ENCODE data around the gene PECR. TPM values are rescaled to one million over a fixed set of nuclear protein-coding genes. Genes with fewer than 3 reads are reported as not detected.

The PECR gene
- total RNA-seq, 2 experiments from 2014 or later, result 21.6 to 31.9 TPM

DNA sequence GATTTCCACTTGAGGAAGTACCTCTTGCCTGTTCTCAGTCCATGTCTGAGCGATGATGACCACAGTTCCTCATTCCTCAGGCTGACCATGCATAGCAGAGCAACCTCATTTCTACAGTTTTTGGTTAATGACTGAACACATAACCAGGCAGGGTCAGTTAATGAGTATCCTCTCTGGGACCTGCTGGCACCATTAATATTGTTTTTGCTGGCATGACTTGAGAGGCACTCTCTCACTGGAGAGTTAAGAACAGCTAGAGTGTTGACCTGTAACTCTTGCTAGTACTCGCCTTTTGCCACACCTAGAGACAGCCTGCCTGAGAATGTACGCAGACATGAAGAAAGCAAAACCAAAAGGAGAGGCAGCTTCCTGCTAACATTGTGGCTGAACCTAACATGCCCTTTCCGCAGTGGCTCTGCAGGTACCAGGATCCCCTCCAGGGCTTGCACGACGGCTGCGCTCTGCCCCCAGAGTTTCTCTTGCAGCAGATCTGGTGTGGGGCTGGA lies 23.9 kb downstream of the PECR start:
- Mint-ChIP-seq H3K4me3 (peak overlapping the region; percentile 59), H3K9me3 (ENCODE audit: low read depth) (no peaks in the 10 kb centered on the region), H3K4me1 (peaks cover 39% of the 10 kb centered on the region), H3K27ac (peak overlapping the region; percentile 97), H3K27me3 (no peaks in the 10 kb centered on the region), H3K36me3 (peaks cover 23% of the 10 kb centered on the region)
- DNase-seq (peak; percentile 84), ATAC-seq (peak; percentile 98)
- CTCF ChIA-PET, result interaction anchor here (1.2 to 5.7 kb wide), 10 partner anchors 10 to 56 kb away, joined by 3 to 46 read pairs (median 6); partner anchors contain the start of genes PECR, TMEM169 and XRCC5

DNA sequence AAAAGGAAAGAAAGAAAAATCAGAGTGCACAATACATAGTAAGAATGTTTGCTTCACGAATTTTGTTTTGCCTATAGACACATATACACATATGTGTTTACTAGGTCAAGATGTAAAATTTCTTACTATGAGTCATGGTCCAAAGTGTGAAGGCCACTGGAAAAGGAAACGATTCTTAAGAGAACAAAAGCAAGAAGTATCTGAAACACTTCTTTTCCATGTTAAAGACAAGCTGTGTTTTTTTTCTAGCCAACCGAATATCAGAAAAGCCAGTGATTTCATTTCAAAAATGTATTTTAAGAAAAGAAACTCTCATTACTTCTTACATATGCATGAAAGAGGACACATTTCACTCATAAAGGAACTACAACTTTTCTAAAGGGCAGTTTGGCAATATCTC lies 24.9 kb downstream of the PECR start:
- CTCF ChIA-PET, result interaction anchor here (0.7 to 5.7 kb wide), 3 partner anchors 23 to 77 kb away, joined by 3 to 46 read pairs (median 4); no protein-coding TSS in a partner anchor
- Mint-ChIP-seq H3K27me3 (no peaks in the 10 kb centered on the region), H3K9me3 (ENCODE audit: low read depth) (no peaks in the 10 kb centered on the region), H3K27ac (peak overlapping the region; percentile 97), H3K36me3 (peaks cover 26% of the 10 kb centered on the region), H3K4me1 (peaks cover 39% of the 10 kb centered on the region), H3K4me3 (peak overlapping the region; percentile 59)
- ATAC-seq (no peak), DNase-seq (no peak)

GRCh38 chr2:216055680-216056079 lies 25.9 kb downstream of the PECR start:
- Mint-ChIP-seq H3K27ac (no peak overlapping the region), H3K27me3 (no peaks in the 10 kb centered on the region), H3K36me3 (peaks cover 32% of the 10 kb centered on the region), H3K4me3 (no peak overlapping the region), H3K9me3 (ENCODE audit: low read depth) (no peaks in the 10 kb centered on the region), H3K4me1 (peaks cover 39% of the 10 kb centered on the region)
- no peak for DNase-seq
- ATAC-seq, result no peak
- CTCF ChIA-PET, result interaction anchor here (0.8 to 5.7 kb wide), 6 partner anchors 17 to 76 kb away, joined by 3 to 46 read pairs (median 3); partner anchors contain the start of gene XRCC5

- H3K27ac Mint-ChIP-seq, result no peak overlapping the region
- H3K4me1 Mint-ChIP-seq, result peaks cover 17% of the 10 kb centered on the region
- ATAC-seq, result no peak
- H3K4me3 Mint-ChIP-seq, result no peak overlapping the region
- no peaks in the 10 kb centered on the region for H3K27me3 Mint-ChIP-seq
- H3K9me3 Mint-ChIP-seq (ENCODE audit: low read depth), result no peaks in the 10 kb centered on the region
- no peak for DNase-seq
- peaks cover 33% of the 10 kb centered on the region for H3K36me3 Mint-ChIP-seq
- CTCF ChIA-PET, result interaction anchor here (1.3 to 1.4 kb wide), 2 partner anchors 18 to 20 kb away, joined by 3 to 4 read pairs; no protein-coding TSS in a partner anchor
These were observed 29.2 kb downstream of the PECR start for GRCh38 chr2:216052420-216052819.

DNA sequence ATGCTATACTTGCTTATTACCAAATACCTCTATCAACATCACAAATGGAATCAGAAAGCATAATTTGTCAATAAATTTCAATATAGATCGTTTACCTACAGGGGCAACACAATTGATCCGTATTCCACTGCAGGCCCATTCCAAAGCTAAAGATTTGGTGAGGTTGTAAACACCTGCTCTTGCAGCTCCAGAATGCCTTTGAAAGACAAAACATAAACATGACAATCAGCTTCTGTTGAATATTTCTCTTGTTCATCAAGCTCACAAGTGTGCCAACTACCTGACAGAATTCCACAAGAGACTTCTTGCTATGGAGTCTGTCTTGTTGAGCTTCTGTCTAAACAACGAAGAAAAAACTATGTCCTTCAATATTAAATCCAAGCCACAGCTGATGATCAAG lies 30.3 kb downstream of the PECR start:
- H3K27ac Mint-ChIP-seq, result no peak overlapping the region
- H3K27me3 Mint-ChIP-seq, result no peaks in the 10 kb centered on the region
- H3K9me3 Mint-ChIP-seq (ENCODE audit: low read depth), result no peaks in the 10 kb centered on the region
- H3K4me3 Mint-ChIP-seq, result no peak overlapping the region
- no peak for ATAC-seq
- H3K4me1 Mint-ChIP-seq, result peaks cover 8% of the 10 kb centered on the region
- no peak for DNase-seq
- CTCF ChIA-PET, result interaction anchor here (0.7 to 1.4 kb wide), 3 partner anchors 8 to 19 kb away, joined by 3 to 5 read pairs (median 4); no protein-coding TSS in a partner anchor
- H3K36me3 Mint-ChIP-seq, result peaks cover 33% of the 10 kb centered on the region

GRCh38 chr2:216049452-216049851 lies 32.2 kb downstream of the PECR start:
- CTCF ChIA-PET, result interaction anchor here (1.2 to 2.4 kb wide), 3 partner anchors 12 to 17 kb away, joined by 3 to 11 read pairs (median 4); no protein-coding TSS in a partner anchor

GRCh38 chr2:216047397-216047796 lies 34.2 kb downstream of the PECR start:
- Mint-ChIP-seq H3K9me3 (ENCODE audit: low read depth) (no peaks in the 10 kb centered on the region), H3K4me1 (peaks cover 12% of the 10 kb centered on the region), H3K27me3 (no peaks in the 10 kb centered on the region), H3K36me3 (peaks cover 32% of the 10 kb centered on the region), H3K4me3 (no peak overlapping the region), H3K27ac (no peak overlapping the region)
- ATAC-seq (no peak), DNase-seq (no peak)
- CTCF ChIA-PET, result interaction anchor here (2.4 kb wide), 1 partner anchor 13 kb away, joined by 11 read pairs; no protein-coding TSS in a partner anchor

More at GRCh38 chr2:216049452-216049851, 32.2 kb downstream of the PECR start:
- H3K4me3 Mint-ChIP-seq, result no peak overlapping the region
- DNase-seq (no peak), ATAC-seq (no peak)
- H3K27me3 Mint-ChIP-seq, result no peaks in the 10 kb centered on the region
- H3K27ac Mint-ChIP-seq, result no peak overlapping the region
- peaks cover 26% of the 10 kb centered on the region for H3K36me3 Mint-ChIP-seq
- H3K9me3 Mint-ChIP-seq (ENCODE audit: low read depth), result no peaks in the 10 kb centered on the region
- peaks cover 12% of the 10 kb centered on the region for H3K4me1 Mint-ChIP-seq

- peak overlapping the region; percentile 3 for H3K27ac Mint-ChIP-seq
- DNase-seq, result no peak
- peaks cover 12% of the 10 kb centered on the region for H3K4me1 Mint-ChIP-seq
- no peak overlapping the region for H3K4me3 Mint-ChIP-seq
- CTCF ChIA-PET, result interaction anchor here (0.6 to 2.9 kb wide), 7 partner anchors 8 to 96 kb away, joined by 3 to 11 read pairs (median 3); partner anchors contain the start of gene XRCC5
- no peaks in the 10 kb centered on the region for H3K9me3 Mint-ChIP-seq (ENCODE audit: low read depth)
- no peaks in the 10 kb centered on the region for H3K27me3 Mint-ChIP-seq
- peaks cover 24% of the 10 kb centered on the region for H3K36me3 Mint-ChIP-seq
- peak; percentile 91 for ATAC-seq
These were observed 36.6 kb downstream of the PECR start for GRCh38 chr2:216044883-216045486.

DNA sequence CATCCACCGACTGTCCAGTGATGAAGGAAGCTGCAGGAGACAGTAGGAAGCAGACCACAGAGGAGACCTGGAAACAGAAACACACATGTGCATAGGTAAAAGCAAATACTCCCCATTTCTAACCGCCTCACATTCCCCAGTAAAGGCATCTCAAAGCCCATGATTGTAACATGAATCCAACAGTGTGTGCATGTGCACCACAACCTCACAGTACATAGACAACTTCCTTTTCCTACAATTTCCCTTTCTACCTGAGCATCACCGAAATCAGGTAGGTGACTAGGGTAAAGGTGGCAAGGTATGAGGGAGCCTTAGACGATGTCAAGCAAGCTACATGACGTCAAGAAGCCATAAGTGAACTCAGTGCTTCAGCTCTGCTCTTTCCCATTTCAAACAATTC lies 37.7 kb downstream of the PECR start:
- no peak for DNase-seq
- Mint-ChIP-seq H3K36me3 (peaks cover 25% of the 10 kb centered on the region), H3K27me3 (no peaks in the 10 kb centered on the region), H3K4me1 (peaks cover 12% of the 10 kb centered on the region), H3K9me3 (ENCODE audit: low read depth) (no peaks in the 10 kb centered on the region), H3K4me3 (no peak overlapping the region), H3K27ac (no peak overlapping the region)
- CTCF ChIA-PET, result interaction anchor here (0.7 to 2.9 kb wide), 4 partner anchors 10 to 66 kb away, joined by 3 to 11 read pairs (median 5); partner anchors contain the start of gene XRCC5
- ATAC-seq, result no peak

- DNase-seq, result no peak
- Mint-ChIP-seq H3K4me3 (no peak overlapping the region), H3K27me3 (no peaks in the 10 kb centered on the region), H3K4me1 (peaks cover 12% of the 10 kb centered on the region), H3K9me3 (ENCODE audit: low read depth) (no peaks in the 10 kb centered on the region), H3K27ac (no peak overlapping the region), H3K36me3 (peaks cover 23% of the 10 kb centered on the region)
- no peak for ATAC-seq
- CTCF ChIA-PET, result interaction anchor here (1.0 kb wide), 1 partner anchor 9 kb away, joined by 4 read pairs; no protein-coding TSS in a partner anchor
These were observed 40.2 kb downstream of the PECR start for GRCh38 chr2:216041438-216041837.

GRCh38 chr2:216039918-216040317 lies 41.7 kb downstream of the PECR start:
- ATAC-seq (no peak), DNase-seq (no peak)
- peaks cover 4% of the 10 kb centered on the region for H3K4me1 Mint-ChIP-seq
- H3K27ac Mint-ChIP-seq, result no peak overlapping the region
- H3K4me3 Mint-ChIP-seq, result no peak overlapping the region
- CTCF ChIA-PET, result interaction anchor here (1.3 kb wide), 1 partner anchor 22 kb away, joined by 3 read pairs; no protein-coding TSS in a partner anchor
- H3K27me3 Mint-ChIP-seq, result no peaks in the 10 kb centered on the region
- H3K36me3 Mint-ChIP-seq, result peaks cover 19% of the 10 kb centered on the region
- H3K9me3 Mint-ChIP-seq (ENCODE audit: low read depth), result no peaks in the 10 kb centered on the region

- CTCF ChIA-PET, result interaction anchor here (0.6 to 5.4 kb wide), 31 partner anchors 9 to 386 kb away, joined by 3 to 46 read pairs (median 3); partner anchors contain the start of genes PECR, TMEM169 and XRCC5
- H3K27me3 Mint-ChIP-seq, result no peaks in the 10 kb centered on the region
- peaks cover 50% of the 10 kb centered on the region for H3K4me1 Mint-ChIP-seq
- peaks cover 17% of the 10 kb centered on the region for H3K36me3 Mint-ChIP-seq
- no peak overlapping the region for H3K4me3 Mint-ChIP-seq
- ATAC-seq, result peak; percentile 57
- no peaks in the 10 kb centered on the region for H3K9me3 Mint-ChIP-seq (ENCODE audit: low read depth)
- DNase-seq, result peak; percentile 88
- H3K27ac Mint-ChIP-seq, result no peak overlapping the region
These were observed 47.5 kb downstream of the PECR start for GRCh38 chr2:216034065-216034464.

GRCh38 chr2:216033403-216033802 lies 48.2 kb downstream of the PECR start:
- H3K4me3 Mint-ChIP-seq, result no peak overlapping the region
- no peaks in the 10 kb centered on the region for H3K27me3 Mint-ChIP-seq
- no peaks in the 10 kb centered on the region for H3K9me3 Mint-ChIP-seq (ENCODE audit: low read depth)
- H3K27ac Mint-ChIP-seq, result no peak overlapping the region
- H3K36me3 Mint-ChIP-seq, result peaks cover 17% of the 10 kb centered on the region
- CTCF ChIA-PET, result interaction anchor here (0.6 to 5.4 kb wide), 31 partner anchors 8 to 721 kb away, joined by 3 to 46 read pairs (median 4); partner anchors contain the start of genes ATIC and XRCC5
- peaks cover 50% of the 10 kb centered on the region for H3K4me1 Mint-ChIP-seq
- ATAC-seq (no peak), DNase-seq (no peak)
